Esophagus muscularis mucosa (tissue), 3 donors: Measurements from ENCODE around the gene MRPL38.

ENCODE experiments used
- CTCF ChIP-seq, 3 experiments: fragments of 200-600 bp in 2 of 3; fragments of 450-650 bp in 1 of 3; sonication (generic) in 2 of 3; IDR thresholded peaks; one replicate each; pipeline ENCODE4 v1.5.1; 2017 to 2019; ENCODE audit warnings: antibody characterized with exemption in 3 of 3, mild to moderate bottlenecking in 2 of 3, moderate library complexity in 1 of 3
- POLR2AphosphoS5 ChIP-seq, 2 donors: sonication (generic); formaldehyde crosslinking; IDR thresholded peaks; one replicate each; pipeline ENCODE4 v1.6.1; 2017; ENCODE audit warnings: antibody characterized with exemption in 2 of 2

- no peak for TF ChIP-seq CTCF (IDR thresholded peaks at IDR 0.05)
- no peak for TF ChIP-seq POLR2AphosphoS5 (IDR thresholded peaks at IDR 0.05)
Measured at GRCh38 chr17:75922963-75923874, 18.5 kb upstream of the MRPL38 start.
